ENCODE data around the gene LCOR. TPM values are rescaled to one million over a fixed set of nuclear protein-coding genes. Genes with fewer than 3 reads are reported as not detected.

The LCOR gene
- total and polyA plus RNA-seq, 4 donors = 2.5 to 31.2 (median 14.5) TPM

DNA sequence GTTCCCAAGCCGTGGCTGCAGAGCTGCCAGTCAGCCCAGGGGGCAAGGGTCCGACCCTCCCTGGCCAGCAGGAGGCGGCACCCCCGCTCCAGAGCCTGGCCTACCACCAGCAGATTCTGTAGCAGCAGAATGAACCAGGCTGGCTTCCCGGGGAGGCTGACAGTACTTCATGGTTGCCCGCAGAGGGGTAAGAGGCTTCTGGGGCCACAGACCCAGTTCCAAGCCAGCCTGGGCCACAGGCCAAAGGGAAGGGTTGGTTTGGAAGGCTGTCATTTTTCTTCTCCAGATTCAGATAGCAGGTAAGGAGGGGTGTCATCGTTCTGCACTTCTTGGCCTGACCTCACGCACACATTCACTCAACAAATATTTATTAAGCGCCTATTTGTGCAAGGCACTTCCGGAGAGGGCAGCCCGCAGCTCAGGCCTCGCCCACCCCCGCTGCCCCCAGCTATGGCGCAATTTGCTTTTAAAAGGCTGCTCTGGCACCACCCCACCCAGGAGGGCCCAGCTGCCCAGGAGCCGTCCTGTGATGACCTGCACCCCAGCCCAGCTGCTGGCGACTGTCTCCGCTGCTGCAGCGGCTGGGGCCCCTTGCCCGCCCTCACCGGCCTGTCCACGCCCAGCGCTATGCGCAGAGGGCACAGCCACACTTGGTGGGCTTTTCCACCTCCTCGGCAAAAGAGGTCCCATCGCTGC is 168.5 kb downstream of the LCOR start:
- DNase-seq (ENCODE audit: low spot score) = no peak
- 65% methylated on average over 25 of the region's 25 CpGs for WGBS
- Histone ChIP-seq H3K36me3 (ENCODE audit: control insufficient read depth in 4 of 4, insufficient read depth in 3 of 4, low read depth in 1 of 4, low read length in 3 of 4) (no peaks in the 10 kb centered on the region), H3K4me3 (ENCODE audit: low read depth in 1 of 3, low read length in 3 of 3) (no peak overlapping the region), H3K9ac (ENCODE audit: low read depth in 1 of 2, low read length in 2 of 2) (peak overlapping the region in 1 of 2 donors; percentile 6), H3K9me3 (ENCODE audit: control insufficient read depth in 4 of 4, low read length in 3 of 4) (no peaks in the 10 kb centered on the region), H3K27ac (ENCODE audit: low read depth in 1 of 2, low read length in 2 of 2) (peak overlapping the region; percentile 16 to 28), H3K27me3 (ENCODE audit: control insufficient read depth in 4 of 4, insufficient read depth in 4 of 4, low read length in 3 of 4) (no peaks in the 10 kb centered on the region), H3K4me1 (ENCODE audit: control insufficient read depth in 4 of 4, insufficient read depth in 4 of 4, low read length in 3 of 4) (peaks cover 0 to 22% (median 13%) of the 10 kb centered on the region in 4 donors)
- TF ChIP-seq NR2F2 (IDR thresholded peaks at IDR 0.05) (no peak), FOXA2 (IDR thresholded peaks at IDR 0.05) (no peak), SP1 (IDR thresholded peaks at IDR 0.05) (peak; percentile 41), RXRA (IDR thresholded peaks at IDR 0.05) (peak; percentile 34 to 41), EGR1 (IDR thresholded peaks at IDR 0.05; ENCODE audit: low read depth in 2 of 2) (peak in 1 of 2 donors; percentile 41), HNF4A (conservative IDR thresholded peaks at IDR 0.05) (peak; percentile 12 to 34), RAD21 (IDR thresholded peaks at IDR 0.05) (no peak)
- TF ChIP-seq, protein P1, sequence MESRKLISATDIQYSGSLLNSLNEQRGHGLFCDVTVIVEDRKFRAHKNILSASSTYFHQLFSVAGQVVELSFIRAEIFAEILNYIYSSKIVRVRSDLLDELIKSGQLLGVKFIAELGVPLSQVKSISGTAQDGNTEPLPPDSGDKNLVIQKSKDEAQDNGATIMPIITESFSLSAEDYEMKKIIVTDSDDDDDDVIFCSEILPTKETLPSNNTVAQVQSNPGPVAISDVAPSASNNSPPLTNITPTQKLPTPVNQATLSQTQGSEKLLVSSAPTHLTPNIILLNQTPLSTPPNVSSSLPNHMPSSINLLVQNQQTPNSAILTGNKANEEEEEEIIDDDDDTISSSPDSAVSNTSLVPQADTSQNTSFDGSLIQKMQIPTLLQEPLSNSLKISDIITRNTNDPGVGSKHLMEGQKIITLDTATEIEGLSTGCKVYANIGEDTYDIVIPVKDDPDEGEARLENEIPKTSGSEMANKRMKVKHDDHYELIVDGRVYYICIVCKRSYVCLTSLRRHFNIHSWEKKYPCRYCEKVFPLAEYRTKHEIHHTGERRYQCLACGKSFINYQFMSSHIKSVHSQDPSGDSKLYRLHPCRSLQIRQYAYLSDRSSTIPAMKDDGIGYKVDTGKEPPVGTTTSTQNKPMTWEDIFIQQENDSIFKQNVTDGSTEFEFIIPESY (IDR thresholded peaks at IDR 0.05) = no peak

DNA sequence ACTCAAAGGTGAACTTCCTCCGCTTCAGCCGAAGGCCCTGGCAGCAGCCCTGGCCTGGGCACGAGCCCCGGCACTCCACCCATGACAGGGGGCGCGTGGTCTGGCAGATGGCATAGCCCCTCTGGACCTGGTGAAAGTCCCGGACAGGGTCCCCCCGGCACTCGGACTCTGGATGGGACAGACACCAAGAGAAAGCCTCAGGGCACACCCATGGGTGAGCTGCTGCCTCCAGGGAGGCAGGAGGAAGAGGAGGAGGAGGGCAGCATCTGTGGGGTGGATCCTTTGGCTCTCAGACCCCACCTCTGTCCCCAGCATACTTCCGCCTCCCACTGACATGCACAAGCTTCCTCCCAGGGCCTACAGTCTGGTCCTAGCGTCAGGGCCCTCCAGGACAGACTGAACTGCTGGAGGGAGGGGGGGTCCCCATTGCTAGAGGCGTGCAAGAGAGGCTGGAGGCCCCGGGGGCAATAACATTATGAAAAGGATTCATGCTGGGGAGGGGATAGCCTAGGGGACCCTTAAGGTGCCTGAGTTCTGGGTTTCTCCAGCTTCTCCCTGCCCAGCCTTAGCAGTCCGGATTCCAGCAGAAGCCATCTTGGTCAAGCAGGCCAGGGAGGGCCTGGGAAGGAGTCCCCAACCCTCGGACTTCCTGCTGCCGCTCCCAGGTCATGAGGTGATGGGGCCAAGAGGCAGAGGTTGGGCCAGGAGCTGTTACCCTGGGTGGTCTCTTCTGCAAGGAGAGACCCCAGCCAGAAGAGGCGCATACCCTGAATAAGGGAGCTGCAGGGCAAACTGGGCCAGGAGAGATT is 169.3 kb downstream of the LCOR start:
- Histone ChIP-seq H3K27ac (ENCODE audit: low read depth in 1 of 2, low read length in 2 of 2) (no peak overlapping the region), H3K9ac (ENCODE audit: low read depth in 1 of 2, low read length in 2 of 2) (no peak overlapping the region), H3K4me1 (ENCODE audit: control insufficient read depth in 4 of 4, insufficient read depth in 4 of 4, low read length in 3 of 4) (peaks cover 0 to 22% (median 13%) of the 10 kb centered on the region in 4 donors), H3K27me3 (ENCODE audit: control insufficient read depth in 4 of 4, insufficient read depth in 4 of 4, low read length in 3 of 4) (no peaks in the 10 kb centered on the region), H3K9me3 (ENCODE audit: control insufficient read depth in 4 of 4, low read length in 3 of 4) (no peaks in the 10 kb centered on the region), H3K36me3 (ENCODE audit: control insufficient read depth in 4 of 4, insufficient read depth in 3 of 4, low read depth in 1 of 4, low read length in 3 of 4) (no peaks in the 10 kb centered on the region), H3K4me3 (ENCODE audit: low read depth in 1 of 3, low read length in 3 of 3) (no peak overlapping the region)
- WGBS = 93% methylated on average over 17 of the region's 17 CpGs
- DNase-seq (ENCODE audit: low spot score) = no peak
- TF ChIP-seq FOXA2 (IDR thresholded peaks at IDR 0.05) (no peak), SP1 (IDR thresholded peaks at IDR 0.05) (no peak), NR2F2 (IDR thresholded peaks at IDR 0.05) (no peak), GABPA (IDR thresholded peaks at IDR 0.05 in 1 of 2, conservative IDR thresholded peaks at IDR 0.05 in 1 of 2) (no peak), RAD21 (IDR thresholded peaks at IDR 0.05) (no peak), FOXA1 (IDR thresholded peaks at IDR 0.05) (no peak)

DNA sequence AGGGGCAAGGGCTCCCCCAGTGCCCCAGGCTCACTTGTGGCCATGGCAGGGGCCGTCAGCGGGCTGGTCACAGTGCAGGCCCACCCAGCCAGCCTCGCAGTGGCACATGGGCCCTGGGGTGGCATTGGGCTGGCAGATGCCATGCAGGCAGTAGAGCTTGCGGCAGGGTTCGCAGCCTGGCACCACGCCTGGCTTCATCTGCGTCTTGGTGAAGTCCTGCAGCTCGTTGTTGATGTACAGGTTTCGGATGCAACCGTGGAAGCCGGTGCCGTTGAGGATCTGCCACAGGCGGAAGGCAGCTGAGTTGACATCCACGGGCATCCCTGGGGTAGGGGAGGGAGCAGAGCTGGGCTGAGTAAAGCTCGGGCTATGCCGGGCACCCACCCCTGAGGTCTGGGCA is 170.6 kb downstream of the LCOR start:
- Histone ChIP-seq H3K4me1 (ENCODE audit: control insufficient read depth in 4 of 4, insufficient read depth in 4 of 4, low read length in 3 of 4) (peaks cover 0 to 22% (median 13%) of the 10 kb centered on the region in 4 donors), H3K27me3 (ENCODE audit: control insufficient read depth in 4 of 4, insufficient read depth in 4 of 4, low read length in 3 of 4) (no peaks in the 10 kb centered on the region), H3K36me3 (ENCODE audit: control insufficient read depth in 4 of 4, insufficient read depth in 3 of 4, low read depth in 1 of 4, low read length in 3 of 4) (no peaks in the 10 kb centered on the region), H3K9ac (ENCODE audit: low read depth in 1 of 2, low read length in 2 of 2) (no peak overlapping the region), H3K27ac (ENCODE audit: low read depth in 1 of 2, low read length in 2 of 2) (no peak overlapping the region), H3K4me3 (ENCODE audit: low read depth in 1 of 3, low read length in 3 of 3) (no peak overlapping the region), H3K9me3 (ENCODE audit: control insufficient read depth in 4 of 4, low read length in 3 of 4) (peaks cover 0 to 3% (median 0%) of the 10 kb centered on the region in 4 donors)
- 97% methylated on average over 16 of the region's 16 CpGs for WGBS
- DNase-seq (ENCODE audit: low spot score) = no peak
- TF ChIP-seq TAF1 (conservative IDR thresholded peaks at IDR 0.05) (no peak), GABPA (IDR thresholded peaks at IDR 0.05 in 1 of 2, conservative IDR thresholded peaks at IDR 0.05 in 1 of 2) (no peak), NR2F2 (IDR thresholded peaks at IDR 0.05) (no peak), RXRA (IDR thresholded peaks at IDR 0.05) (no peak), YY1 (IDR thresholded peaks at IDR 0.05) (no peak), RAD21 (IDR thresholded peaks at IDR 0.05) (no peak), FOXA2 (IDR thresholded peaks at IDR 0.05) (no peak), HNF4G (IDR thresholded peaks at IDR 0.05) (no peak), EGR1 (IDR thresholded peaks at IDR 0.05; ENCODE audit: low read depth in 2 of 2) (no peak)
- TF ChIP-seq, protein P2, sequence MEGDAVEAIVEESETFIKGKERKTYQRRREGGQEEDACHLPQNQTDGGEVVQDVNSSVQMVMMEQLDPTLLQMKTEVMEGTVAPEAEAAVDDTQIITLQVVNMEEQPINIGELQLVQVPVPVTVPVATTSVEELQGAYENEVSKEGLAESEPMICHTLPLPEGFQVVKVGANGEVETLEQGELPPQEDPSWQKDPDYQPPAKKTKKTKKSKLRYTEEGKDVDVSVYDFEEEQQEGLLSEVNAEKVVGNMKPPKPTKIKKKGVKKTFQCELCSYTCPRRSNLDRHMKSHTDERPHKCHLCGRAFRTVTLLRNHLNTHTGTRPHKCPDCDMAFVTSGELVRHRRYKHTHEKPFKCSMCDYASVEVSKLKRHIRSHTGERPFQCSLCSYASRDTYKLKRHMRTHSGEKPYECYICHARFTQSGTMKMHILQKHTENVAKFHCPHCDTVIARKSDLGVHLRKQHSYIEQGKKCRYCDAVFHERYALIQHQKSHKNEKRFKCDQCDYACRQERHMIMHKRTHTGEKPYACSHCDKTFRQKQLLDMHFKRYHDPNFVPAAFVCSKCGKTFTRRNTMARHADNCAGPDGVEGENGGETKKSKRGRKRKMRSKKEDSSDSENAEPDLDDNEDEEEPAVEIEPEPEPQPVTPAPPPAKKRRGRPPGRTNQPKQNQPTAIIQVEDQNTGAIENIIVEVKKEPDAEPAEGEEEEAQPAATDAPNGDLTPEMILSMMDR (IDR thresholded peaks at IDR 0.05; ENCODE audit: low read depth, low read length, missing input control) = no peak
- TF ChIP-seq, protein P3, sequence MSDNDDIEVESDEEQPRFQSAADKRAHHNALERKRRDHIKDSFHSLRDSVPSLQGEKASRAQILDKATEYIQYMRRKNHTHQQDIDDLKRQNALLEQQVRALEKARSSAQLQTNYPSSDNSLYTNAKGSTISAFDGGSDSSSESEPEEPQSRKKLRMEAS (IDR thresholded peaks at IDR 0.05) = no peak
- TF ChIP-seq, protein P4, sequence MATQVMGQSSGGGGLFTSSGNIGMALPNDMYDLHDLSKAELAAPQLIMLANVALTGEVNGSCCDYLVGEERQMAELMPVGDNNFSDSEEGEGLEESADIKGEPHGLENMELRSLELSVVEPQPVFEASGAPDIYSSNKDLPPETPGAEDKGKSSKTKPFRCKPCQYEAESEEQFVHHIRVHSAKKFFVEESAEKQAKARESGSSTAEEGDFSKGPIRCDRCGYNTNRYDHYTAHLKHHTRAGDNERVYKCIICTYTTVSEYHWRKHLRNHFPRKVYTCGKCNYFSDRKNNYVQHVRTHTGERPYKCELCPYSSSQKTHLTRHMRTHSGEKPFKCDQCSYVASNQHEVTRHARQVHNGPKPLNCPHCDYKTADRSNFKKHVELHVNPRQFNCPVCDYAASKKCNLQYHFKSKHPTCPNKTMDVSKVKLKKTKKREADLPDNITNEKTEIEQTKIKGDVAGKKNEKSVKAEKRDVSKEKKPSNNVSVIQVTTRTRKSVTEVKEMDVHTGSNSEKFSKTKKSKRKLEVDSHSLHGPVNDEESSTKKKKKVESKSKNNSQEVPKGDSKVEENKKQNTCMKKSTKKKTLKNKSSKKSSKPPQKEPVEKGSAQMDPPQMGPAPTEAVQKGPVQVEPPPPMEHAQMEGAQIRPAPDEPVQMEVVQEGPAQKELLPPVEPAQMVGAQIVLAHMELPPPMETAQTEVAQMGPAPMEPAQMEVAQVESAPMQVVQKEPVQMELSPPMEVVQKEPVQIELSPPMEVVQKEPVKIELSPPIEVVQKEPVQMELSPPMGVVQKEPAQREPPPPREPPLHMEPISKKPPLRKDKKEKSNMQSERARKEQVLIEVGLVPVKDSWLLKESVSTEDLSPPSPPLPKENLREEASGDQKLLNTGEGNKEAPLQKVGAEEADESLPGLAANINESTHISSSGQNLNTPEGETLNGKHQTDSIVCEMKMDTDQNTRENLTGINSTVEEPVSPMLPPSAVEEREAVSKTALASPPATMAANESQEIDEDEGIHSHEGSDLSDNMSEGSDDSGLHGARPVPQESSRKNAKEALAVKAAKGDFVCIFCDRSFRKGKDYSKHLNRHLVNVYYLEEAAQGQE (IDR thresholded peaks at IDR 0.05) = no peak
